MM.1S (cell line): ENCODE measurements around the gene SUDS3.

ENCODE experiments used
- EZH2phosphoT487 ChIP-seq: fragments of 300-600 bp; sonication (generic); IDR thresholded peaks from 2 replicates; pipeline ENCODE4 v1.6.1; 2018; ENCODE audit warnings: antibody characterized with exemption, low read length
- TF ChIP-seq, protein P1 (sequence below): fragments of 300-600 bp; sonication (generic); IDR thresholded peaks from 2 replicates; pipeline ENCODE4 v1.5.1; 2016; ENCODE audit warnings: antibody characterized with exemption, low read length, mixed read lengths

DNA sequence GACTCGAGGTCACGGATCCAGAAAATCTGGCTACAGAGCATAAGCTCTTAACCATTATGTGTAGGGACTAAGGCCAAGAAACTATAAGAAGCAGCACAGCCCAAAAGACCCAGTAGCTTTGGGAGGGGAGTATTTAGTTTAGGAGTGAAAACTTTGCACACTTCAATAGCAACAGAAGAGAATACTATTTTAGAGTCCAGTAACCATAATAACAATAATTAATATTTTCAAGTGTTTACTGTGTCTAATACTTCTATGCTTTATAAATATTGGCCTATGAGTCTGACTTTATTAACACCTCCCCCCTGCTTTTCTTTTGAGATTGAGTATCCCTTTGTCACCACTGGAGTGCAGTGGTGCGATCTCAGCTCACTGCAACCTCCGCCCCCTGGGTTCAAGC, 82.8 kb downstream of the SUDS3 start:
- TF ChIP-seq, protein P1, sequence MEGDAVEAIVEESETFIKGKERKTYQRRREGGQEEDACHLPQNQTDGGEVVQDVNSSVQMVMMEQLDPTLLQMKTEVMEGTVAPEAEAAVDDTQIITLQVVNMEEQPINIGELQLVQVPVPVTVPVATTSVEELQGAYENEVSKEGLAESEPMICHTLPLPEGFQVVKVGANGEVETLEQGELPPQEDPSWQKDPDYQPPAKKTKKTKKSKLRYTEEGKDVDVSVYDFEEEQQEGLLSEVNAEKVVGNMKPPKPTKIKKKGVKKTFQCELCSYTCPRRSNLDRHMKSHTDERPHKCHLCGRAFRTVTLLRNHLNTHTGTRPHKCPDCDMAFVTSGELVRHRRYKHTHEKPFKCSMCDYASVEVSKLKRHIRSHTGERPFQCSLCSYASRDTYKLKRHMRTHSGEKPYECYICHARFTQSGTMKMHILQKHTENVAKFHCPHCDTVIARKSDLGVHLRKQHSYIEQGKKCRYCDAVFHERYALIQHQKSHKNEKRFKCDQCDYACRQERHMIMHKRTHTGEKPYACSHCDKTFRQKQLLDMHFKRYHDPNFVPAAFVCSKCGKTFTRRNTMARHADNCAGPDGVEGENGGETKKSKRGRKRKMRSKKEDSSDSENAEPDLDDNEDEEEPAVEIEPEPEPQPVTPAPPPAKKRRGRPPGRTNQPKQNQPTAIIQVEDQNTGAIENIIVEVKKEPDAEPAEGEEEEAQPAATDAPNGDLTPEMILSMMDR: no peak
- no peak for TF ChIP-seq EZH2phosphoT487
